Upper lobe of left lung (tissue), 6 donors: ENCODE data around the gene DGKI. TPM values are rescaled to one million over a fixed set of nuclear protein-coding genes. Genes with fewer than 3 reads are reported as not detected.

Experiments used
- ATAC-seq, 2 donors: fragments of 200-7000 bp; cut with Tn5 transposase; one replicate each; pipeline ENCODE4 v1.9.1; 2022; ENCODE audit warnings: mild to moderate bottlenecking in 2 of 2, moderate library complexity in 2 of 2; ENCODE audit not compliant: low FRiP score in 2 of 2
- DNase-seq, 2 donors: peaks; one replicate each; pipeline ENCODE4 v3.0.0-alpha.2; 2019 to 2020
- H3K27ac ChIP-seq, 4 donors: fragments of 200-600 bp; sonication (generic); one replicate each; pipeline ENCODE4 v1.5.1; 2016 to 2019
- H3K27me3 ChIP-seq, 4 donors: fragments of 200-600 bp; sonication (generic); one replicate each; pipeline ENCODE4 v1.5.1; 2017 to 2019
- H3K36me3 ChIP-seq, 4 donors: fragments of 200-600 bp; sonication (generic); one replicate each; pipeline ENCODE4 v1.5.1; 2016 to 2019
- H3K4me1 ChIP-seq, 4 donors: fragments of 200-600 bp; sonication (generic); one replicate each; pipeline ENCODE4 v1.5.1; 2018 to 2019
- H3K4me3 ChIP-seq, 4 donors: fragments of 200-600 bp; sonication (generic); one replicate each; pipeline ENCODE4 v1.5.1; 2017 to 2019; ENCODE audit warnings: mild to moderate bottlenecking in 2 of 4, moderate library complexity in 1 of 4
- H3K9me3 ChIP-seq, 4 donors: fragments of 200-600 bp; sonication (generic); one replicate each; pipeline ENCODE4 v1.5.1; 2018 to 2019
- EP300 ChIP-seq, 4 donors: sonication (generic); formaldehyde crosslinking; IDR thresholded peaks; one replicate each; pipeline ENCODE4 v1.5.1; 2017; ENCODE audit warnings: antibody characterized with exemption in 4 of 4, control low read depth in 2 of 4
- POLR2A ChIP-seq, 4 donors: fragments of 450-650 bp; IDR thresholded peaks; one replicate each; pipeline ENCODE4 v1.5.1; 2016 to 2017; ENCODE audit warnings: antibody characterized with exemption in 4 of 4, mild to moderate bottlenecking in 2 of 4
- POLR2AphosphoS5 ChIP-seq, 2 donors: sonication (generic); formaldehyde crosslinking; IDR thresholded peaks; one replicate each; pipeline ENCODE4 v1.5.1; 2017; ENCODE audit warnings: antibody characterized with exemption in 2 of 2
- WGBS, 2 donors: methylation state at CpG; one replicate each; pipeline ENCODE4 v1.1.5; 2017 to 2018; 5-methylcytosine and 5-hydroxymethylcytosine counted together
- total RNA-seq, 6 donors: library from RNA; depleted of rRNA in 4 of 6; stranded (reverse); fragments of >200 nt in 4 of 6; gene quantifications; one replicate each; pipeline versions ENCODE4 v1.1.0 to v1.2.1, GENCODE V29; 2016 to 2021
- TF ChIP-seq, protein P1 (sequence below), 6 experiments: fragments of 450-650 bp in 4 of 6; fragments of 200-600 bp in 2 of 6; sonication (generic) in 2 of 6; IDR thresholded peaks; one replicate each; pipeline ENCODE4 v1.5.1; 2016 to 2019; ENCODE audit warnings: antibody characterized with exemption in 6 of 6
- donor health status: DM: no; HTN: no; CAD: no; lungs with moderate emphysema.
- donor health status: DM: no; HTN: yes; CAD: no; lungs with severe emphysema.

DGKI gene
- total RNA-seq, 6 donors from 2014 or later: under 0.01 to 4.5 (median 0.34) TPM; not detected in 1

DNA sequence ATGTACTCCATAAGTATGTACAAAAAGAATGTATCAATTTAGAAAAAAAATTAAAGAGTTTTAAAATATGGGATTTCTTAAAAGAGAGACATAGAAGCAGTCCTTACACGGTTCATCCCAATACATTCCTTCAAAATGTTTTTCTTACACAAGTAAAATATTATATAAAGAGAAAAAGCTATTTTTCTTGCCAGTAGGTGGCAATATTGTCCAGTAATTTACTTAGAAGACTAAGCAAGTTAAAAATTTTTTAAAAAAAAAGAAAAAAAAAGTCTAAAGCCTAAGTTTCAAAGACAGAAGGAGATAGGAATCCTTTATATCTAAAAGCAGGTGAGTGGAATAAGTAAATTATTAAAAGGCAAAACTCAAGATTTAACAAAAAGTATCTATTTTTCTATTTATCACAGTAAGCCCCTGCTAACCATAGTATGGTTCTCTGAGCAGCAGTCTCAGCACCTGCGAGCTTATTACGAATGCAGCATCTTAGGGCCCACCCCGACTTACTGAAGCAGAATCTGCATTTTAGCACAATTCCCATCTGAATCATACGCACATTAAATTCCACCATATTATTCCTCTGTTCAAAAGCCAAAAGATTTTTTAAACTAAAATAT, 240.6 kb downstream of the DGKI start:
- Histone ChIP-seq H3K36me3 (no peaks in the 10 kb centered on the region), H3K4me1 (no peaks in the 10 kb centered on the region), H3K27ac (no peak overlapping the region), H3K4me3 (no peak overlapping the region), H3K27me3 (no peaks in the 10 kb centered on the region), H3K9me3 (no peaks in the 10 kb centered on the region)
- WGBS, 2 donors: 67% methylated on average over 5 of the region's 5 CpGs
- no peak for TF ChIP-seq EP300 (IDR thresholded peaks at IDR 0.05)
- TF ChIP-seq POLR2AphosphoS5 (IDR thresholded peaks at IDR 0.05): no peak
- TF ChIP-seq POLR2A (IDR thresholded peaks at IDR 0.05): no peak
- TF ChIP-seq, protein P1, sequence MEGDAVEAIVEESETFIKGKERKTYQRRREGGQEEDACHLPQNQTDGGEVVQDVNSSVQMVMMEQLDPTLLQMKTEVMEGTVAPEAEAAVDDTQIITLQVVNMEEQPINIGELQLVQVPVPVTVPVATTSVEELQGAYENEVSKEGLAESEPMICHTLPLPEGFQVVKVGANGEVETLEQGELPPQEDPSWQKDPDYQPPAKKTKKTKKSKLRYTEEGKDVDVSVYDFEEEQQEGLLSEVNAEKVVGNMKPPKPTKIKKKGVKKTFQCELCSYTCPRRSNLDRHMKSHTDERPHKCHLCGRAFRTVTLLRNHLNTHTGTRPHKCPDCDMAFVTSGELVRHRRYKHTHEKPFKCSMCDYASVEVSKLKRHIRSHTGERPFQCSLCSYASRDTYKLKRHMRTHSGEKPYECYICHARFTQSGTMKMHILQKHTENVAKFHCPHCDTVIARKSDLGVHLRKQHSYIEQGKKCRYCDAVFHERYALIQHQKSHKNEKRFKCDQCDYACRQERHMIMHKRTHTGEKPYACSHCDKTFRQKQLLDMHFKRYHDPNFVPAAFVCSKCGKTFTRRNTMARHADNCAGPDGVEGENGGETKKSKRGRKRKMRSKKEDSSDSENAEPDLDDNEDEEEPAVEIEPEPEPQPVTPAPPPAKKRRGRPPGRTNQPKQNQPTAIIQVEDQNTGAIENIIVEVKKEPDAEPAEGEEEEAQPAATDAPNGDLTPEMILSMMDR (IDR thresholded peaks at IDR 0.05): peak in 2 of 6 experiments; percentile 17 to 20
- DNase-seq (no peak), ATAC-seq (no peak)

DNA sequence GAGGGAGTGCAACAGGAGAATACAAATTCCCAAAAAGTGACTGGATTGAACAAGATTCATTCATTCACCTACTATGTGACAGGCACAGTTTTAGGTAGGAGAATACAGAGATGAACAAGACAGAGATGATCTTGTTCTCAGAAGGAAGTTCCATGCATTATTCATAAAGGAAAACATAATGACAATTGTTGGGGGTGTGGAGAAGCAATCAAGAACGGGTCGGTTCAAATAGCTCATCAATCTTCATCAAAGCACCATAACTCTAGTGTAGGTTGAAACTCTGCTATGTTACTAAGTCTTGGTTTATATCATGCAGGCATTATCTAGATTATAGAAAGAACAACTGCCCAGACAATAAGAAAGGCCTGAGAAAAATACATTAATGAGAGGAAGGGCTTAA, 243.7 kb downstream of the DGKI start:
- H3K27me3 ChIP-seq: no peaks in the 10 kb centered on the region
- no peak overlapping the region for H3K4me3 ChIP-seq
- TF ChIP-seq POLR2AphosphoS5 (IDR thresholded peaks at IDR 0.05) (no peak), EP300 (IDR thresholded peaks at IDR 0.05) (no peak), POLR2A (IDR thresholded peaks at IDR 0.05) (no peak)
- TF ChIP-seq, protein P1 (IDR thresholded peaks at IDR 0.05): no peak
- H3K9me3 ChIP-seq: no peaks in the 10 kb centered on the region
- H3K27ac ChIP-seq: no peak overlapping the region
- no peak for DNase-seq
- H3K4me1 ChIP-seq: no peaks in the 10 kb centered on the region
- 41% methylated on average over 2 of the region's 2 CpGs for WGBS, 2 donors
- no peak for ATAC-seq
- H3K36me3 ChIP-seq: no peaks in the 10 kb centered on the region

DNA sequence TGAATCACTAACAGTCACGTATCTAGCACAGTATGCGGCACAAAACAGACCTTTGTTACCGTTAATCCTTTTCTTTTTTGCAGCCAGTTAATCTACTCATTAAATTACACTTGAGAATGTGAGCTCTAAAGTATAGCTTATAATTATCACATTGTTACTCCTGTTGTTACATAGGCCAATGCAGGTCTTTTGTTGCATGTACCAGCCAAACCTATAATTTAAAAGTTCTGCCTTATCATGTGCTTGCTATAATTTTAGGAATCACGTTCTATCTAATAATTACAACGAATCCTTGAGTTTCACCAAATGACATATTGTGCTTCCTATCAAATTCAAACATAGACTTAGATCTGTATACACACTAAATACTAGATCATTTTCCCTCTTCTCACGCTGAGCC, 245.1 kb downstream of the DGKI start:
- TF ChIP-seq EP300 (IDR thresholded peaks at IDR 0.05): no peak
- TF ChIP-seq, protein P1 (IDR thresholded peaks at IDR 0.05): no peak
- TF ChIP-seq POLR2AphosphoS5 (IDR thresholded peaks at IDR 0.05): no peak
- TF ChIP-seq POLR2A (IDR thresholded peaks at IDR 0.05): no peak
- Histone ChIP-seq H3K36me3 (no peaks in the 10 kb centered on the region), H3K4me1 (no peaks in the 10 kb centered on the region), H3K27me3 (no peaks in the 10 kb centered on the region), H3K4me3 (no peak overlapping the region), H3K27ac (no peak overlapping the region), H3K9me3 (no peaks in the 10 kb centered on the region)
- DNase-seq (no peak), ATAC-seq (no peak)
- 85 to 90% methylated on average over 6 of the region's 6 CpGs for WGBS, 2 donors

DNA sequence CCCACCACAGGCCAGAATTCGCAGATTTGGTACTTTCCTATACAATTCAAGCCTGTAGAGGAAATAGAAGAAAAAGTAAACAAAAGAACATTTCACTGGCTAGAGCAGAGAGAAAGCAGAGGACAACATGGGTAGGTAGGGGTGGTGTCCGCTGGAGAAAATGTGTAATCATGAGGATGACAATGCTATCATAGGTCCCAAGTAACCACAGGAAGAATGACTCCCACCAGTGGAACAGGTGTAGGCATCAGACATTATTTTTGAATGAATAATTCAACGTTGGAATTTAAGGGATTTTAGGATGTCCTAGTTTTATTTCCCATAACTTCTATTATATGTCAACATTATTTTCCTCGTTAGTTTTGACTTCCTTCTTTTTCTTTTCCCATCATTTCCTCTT, 248.9 kb downstream of the DGKI start:
- no peak for DNase-seq
- Histone ChIP-seq H3K9me3 (no peaks in the 10 kb centered on the region), H3K36me3 (no peaks in the 10 kb centered on the region), H3K27me3 (no peaks in the 10 kb centered on the region), H3K4me1 (no peaks in the 10 kb centered on the region), H3K4me3 (no peak overlapping the region), H3K27ac (no peak overlapping the region)
- ATAC-seq: no peak
- 59 to 65% methylated on average over 4 of the region's 4 CpGs for WGBS, 2 donors
- TF ChIP-seq EP300 (IDR thresholded peaks at IDR 0.05) (no peak), POLR2A (IDR thresholded peaks at IDR 0.05) (no peak), POLR2AphosphoS5 (IDR thresholded peaks at IDR 0.05) (no peak)
- TF ChIP-seq, protein P1 (IDR thresholded peaks at IDR 0.05): no peak

DNA sequence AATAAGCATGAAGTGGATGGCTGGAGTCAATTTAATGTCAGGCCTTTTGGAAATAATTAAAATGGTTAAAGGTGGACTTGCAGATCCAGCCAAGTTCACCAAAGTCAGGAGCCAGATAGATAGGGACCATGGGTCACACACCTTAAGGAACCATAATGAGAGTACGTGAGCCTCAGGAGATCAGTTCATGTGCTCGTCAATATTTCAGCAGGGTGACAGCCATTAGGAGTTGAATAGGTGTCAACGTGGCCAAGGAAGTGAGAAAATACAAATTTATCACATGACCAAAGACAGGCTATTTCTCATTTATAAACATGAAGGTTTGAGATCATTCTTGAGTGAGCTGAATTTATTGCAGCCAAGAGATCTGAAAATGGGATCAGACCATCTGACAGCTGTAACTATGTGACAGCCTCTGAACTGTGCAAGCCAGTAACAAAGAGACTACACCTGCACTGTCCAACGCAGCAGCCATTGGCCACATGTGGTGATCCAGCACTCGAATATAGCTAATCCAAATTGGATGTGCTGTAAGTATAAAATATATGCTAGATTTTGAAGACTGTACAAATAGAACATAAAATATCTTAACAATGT, 253.6 kb downstream of the DGKI start:
- 74 to 80% methylated on average over 5 of the region's 5 CpGs for WGBS, 2 donors
- no peak for TF ChIP-seq EP300 (IDR thresholded peaks at IDR 0.05)
- H3K27ac ChIP-seq: no peak overlapping the region

More for the DNA sequence above, 253.6 kb downstream of the DGKI start:
- no peak for DNase-seq
- Histone ChIP-seq H3K36me3 (no peaks in the 10 kb centered on the region), H3K9me3 (no peaks in the 10 kb centered on the region), H3K4me1 (peaks cover 0 to 4% (median 3%) of the 10 kb centered on the region in 4 donors), H3K27me3 (no peaks in the 10 kb centered on the region), H3K4me3 (no peak overlapping the region)
- no peak for ATAC-seq
